IMR-90 (cell line): ENCODE measurements around the gene FAM149B1.

ENCODE experiments used
- CEBPB ChIP-seq: IDR thresholded peaks from 2 replicates; pipeline ENCODE4 v1.6.1; 2012; ENCODE audit warnings: low read depth, low read length, improper control_type of control experiment
- FOS ChIP-seq: fragments of 150-350 bp; IDR thresholded peaks from 2 replicates; pipeline ENCODE4 v1.6.1; 2016; ENCODE audit warnings: low read depth, low read length
- MXI1 ChIP-seq: IDR thresholded peaks from 2 replicates; pipeline ENCODE4 v1.6.1; 2012; ENCODE audit warnings: low read depth, mild to moderate bottlenecking, low read length, moderate library complexity, borderline replicate concordance
- POLR2A ChIP-seq: IDR thresholded peaks from 2 replicates; pipeline ENCODE4 v1.6.1; 2012; ENCODE audit warnings: mild to moderate bottlenecking, low read depth, low read length
- RAD21 ChIP-seq: IDR thresholded peaks from 2 replicates; pipeline ENCODE4 v1.6.1; 2012; ENCODE audit warnings: low read length, improper control_type of control experiment
- SMC3 ChIP-seq: fragments of 150-350 bp; IDR thresholded peaks from 2 replicates; pipeline ENCODE4 v1.6.1; 2016; ENCODE audit warnings: low read depth, mild to moderate bottlenecking, antibody characterized with exemption, low read length, moderate library complexity
- USF2 ChIP-seq: fragments of 150-350 bp; IDR thresholded peaks from 2 replicates; pipeline ENCODE4 v1.6.1; 2017; ENCODE audit warnings: mild to moderate bottlenecking, antibody characterized with exemption, low read length, low read depth
- TF ChIP-seq, protein P1 (sequence below): conservative IDR thresholded peaks from 2 replicates; pipeline ENCODE4 v1.5.1; 2012; ENCODE audit warnings: mild to moderate bottlenecking, low read depth, low read length, improper control_type of control experiment

GRCh38 chr10:73207883-73208282 is 40.0 kb downstream of the FAM149B1 start:
- TF ChIP-seq, protein P1, sequence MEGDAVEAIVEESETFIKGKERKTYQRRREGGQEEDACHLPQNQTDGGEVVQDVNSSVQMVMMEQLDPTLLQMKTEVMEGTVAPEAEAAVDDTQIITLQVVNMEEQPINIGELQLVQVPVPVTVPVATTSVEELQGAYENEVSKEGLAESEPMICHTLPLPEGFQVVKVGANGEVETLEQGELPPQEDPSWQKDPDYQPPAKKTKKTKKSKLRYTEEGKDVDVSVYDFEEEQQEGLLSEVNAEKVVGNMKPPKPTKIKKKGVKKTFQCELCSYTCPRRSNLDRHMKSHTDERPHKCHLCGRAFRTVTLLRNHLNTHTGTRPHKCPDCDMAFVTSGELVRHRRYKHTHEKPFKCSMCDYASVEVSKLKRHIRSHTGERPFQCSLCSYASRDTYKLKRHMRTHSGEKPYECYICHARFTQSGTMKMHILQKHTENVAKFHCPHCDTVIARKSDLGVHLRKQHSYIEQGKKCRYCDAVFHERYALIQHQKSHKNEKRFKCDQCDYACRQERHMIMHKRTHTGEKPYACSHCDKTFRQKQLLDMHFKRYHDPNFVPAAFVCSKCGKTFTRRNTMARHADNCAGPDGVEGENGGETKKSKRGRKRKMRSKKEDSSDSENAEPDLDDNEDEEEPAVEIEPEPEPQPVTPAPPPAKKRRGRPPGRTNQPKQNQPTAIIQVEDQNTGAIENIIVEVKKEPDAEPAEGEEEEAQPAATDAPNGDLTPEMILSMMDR = no peak
- TF ChIP-seq USF2 (no peak), SMC3 (no peak), POLR2A (no peak), RAD21 (no peak), MXI1 (no peak), FOS (no peak), CEBPB (no peak)
